Gastrocnemius medialis (tissue), 4 donors: Measurements from ENCODE around the gene NFATC4. TPM values are rescaled to one million over a fixed set of nuclear protein-coding genes. Genes with fewer than 3 reads are reported as not detected.

Experiments used
- ATAC-seq, 2 donors: fragments of 150-250 bp; one replicate each; pipeline ENCODE4 v1.9.1; 2016
- DNase-seq, 2 donors: peaks; one replicate each; pipeline ENCODE4 v3.0.0-alpha.2; 2019
- H3K27ac ChIP-seq, 4 donors: fragments of 200-600 bp; sonication (generic); 1 replicate in 1 of 4; 2 replicates in 3 of 4; pipeline ENCODE4 v1.5.1; 2016 to 2018; ENCODE audit warnings: mild to moderate bottlenecking in 2 of 4, moderate library complexity in 1 of 4
- H3K27me3 ChIP-seq, 3 donors: fragments of 200-600 bp; sonication (generic) in 2 of 3; 1 replicate in 1 of 3; 2 replicates in 2 of 3; pipeline versions ENCODE4 v1.5.1 to v1.6.0; 2016 to 2019; ENCODE audit warnings: mild to moderate bottlenecking in 1 of 3, moderate library complexity in 1 of 3
- H3K36me3 ChIP-seq, 2 donors: fragments of 200-600 bp; sonication (generic) in 1 of 2; one replicate each; pipeline ENCODE4 v1.5.1; 2017 to 2018
- H3K4me1 ChIP-seq, 2 donors: fragments of 200-600 bp; sonication (generic) in 1 of 2; one replicate each; pipeline ENCODE4 v1.5.1; 2016 to 2017; ENCODE audit warnings: mild to moderate bottlenecking in 2 of 2
- H3K4me3 ChIP-seq, 4 donors: fragments of 200-600 bp; sonication (generic) in 3 of 4; 1 replicate in 1 of 4; 2 replicates in 3 of 4; pipeline ENCODE4 v1.5.1; 2016 to 2019; ENCODE audit warnings: mild to moderate bottlenecking in 2 of 4
- H3K9me3 ChIP-seq, 3 donors: fragments of 200-600 bp; sonication (generic) in 2 of 3; 1 replicate in 1 of 3; 2 replicates in 2 of 3; pipeline ENCODE4 v1.5.1; 2016 to 2019
- POLR2A ChIP-seq, 2 donors: fragments of 450-650 bp; IDR thresholded peaks; one replicate each; pipeline ENCODE4 v1.6.1; 2017; ENCODE audit warnings: antibody characterized with exemption in 2 of 2, mild to moderate bottlenecking in 2 of 2, moderate library complexity in 2 of 2
- in situ Hi-C, 4 donors: fragments of 200-750 bp; cut with MboI; loops; one replicate each; pipeline versions ENCODE4 v1.15.0 to v1.8.0; 2017; ENCODE audit warnings: low sequenced_read_pairs in 4 of 4
- intact Hi-C: fragments of 100-400 bp; cut with DNase I; formaldehyde crosslinking; loops from one replicate; pipeline ENCODE4 v1.15.1; 2023; ENCODE audit warnings: low total_unique reads
- total RNA-seq, 4 donors: library from RNA; depleted of rRNA; stranded (reverse); fragments of >200 nt; gene quantifications; one replicate each; pipeline versions ENCODE4 v1.1.0 to v1.2.3, GENCODE V29; 2016
- TF ChIP-seq, protein P1 (sequence below), 5 experiments: fragments of 450-650 bp in 3 of 5; fragments of 200-600 bp in 2 of 5; sonication (generic) in 2 of 5; IDR thresholded peaks in 4 of 5; conservative IDR thresholded peaks in 1 of 5; 1 replicate in 4 of 5; 2 replicates in 1 of 5; pipeline ENCODE4 v1.5.1; 2016 to 2019; ENCODE audit warnings: antibody characterized with exemption in 5 of 5, mild to moderate bottlenecking in 3 of 5, moderate library complexity in 3 of 5

The NFATC4 gene
- total RNA-seq, 4 donors from 2014 or later, result 4.6 to 13.2 (median 7.5) TPM

DNA sequence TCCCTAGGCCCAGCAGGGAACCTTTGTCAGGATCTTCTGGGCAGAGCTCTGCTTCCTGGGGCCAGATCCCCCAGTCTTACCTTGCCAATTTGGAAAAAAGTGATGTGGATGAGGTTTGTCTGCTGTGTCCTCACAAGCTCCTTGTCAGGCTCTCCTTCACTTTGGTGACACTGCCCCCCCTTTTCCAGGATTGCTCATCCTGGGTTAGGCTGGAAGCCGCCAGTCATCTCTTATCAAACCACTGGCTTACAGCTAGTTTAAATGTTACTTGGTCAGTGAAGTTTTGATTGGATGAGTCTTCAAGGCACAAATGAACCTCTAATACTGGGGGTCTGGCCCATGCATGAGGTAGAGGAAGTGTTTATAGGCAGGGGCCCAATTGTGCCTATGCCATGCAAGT lies 46.1 kb downstream of the NFATC4 start:
- ATAC-seq (no peak), DNase-seq (no peak)
- no peak overlapping the region for H3K4me3 ChIP-seq
- no peak for TF ChIP-seq POLR2A (IDR thresholded peaks at IDR 0.05)
- TF ChIP-seq, protein P1, sequence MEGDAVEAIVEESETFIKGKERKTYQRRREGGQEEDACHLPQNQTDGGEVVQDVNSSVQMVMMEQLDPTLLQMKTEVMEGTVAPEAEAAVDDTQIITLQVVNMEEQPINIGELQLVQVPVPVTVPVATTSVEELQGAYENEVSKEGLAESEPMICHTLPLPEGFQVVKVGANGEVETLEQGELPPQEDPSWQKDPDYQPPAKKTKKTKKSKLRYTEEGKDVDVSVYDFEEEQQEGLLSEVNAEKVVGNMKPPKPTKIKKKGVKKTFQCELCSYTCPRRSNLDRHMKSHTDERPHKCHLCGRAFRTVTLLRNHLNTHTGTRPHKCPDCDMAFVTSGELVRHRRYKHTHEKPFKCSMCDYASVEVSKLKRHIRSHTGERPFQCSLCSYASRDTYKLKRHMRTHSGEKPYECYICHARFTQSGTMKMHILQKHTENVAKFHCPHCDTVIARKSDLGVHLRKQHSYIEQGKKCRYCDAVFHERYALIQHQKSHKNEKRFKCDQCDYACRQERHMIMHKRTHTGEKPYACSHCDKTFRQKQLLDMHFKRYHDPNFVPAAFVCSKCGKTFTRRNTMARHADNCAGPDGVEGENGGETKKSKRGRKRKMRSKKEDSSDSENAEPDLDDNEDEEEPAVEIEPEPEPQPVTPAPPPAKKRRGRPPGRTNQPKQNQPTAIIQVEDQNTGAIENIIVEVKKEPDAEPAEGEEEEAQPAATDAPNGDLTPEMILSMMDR (IDR thresholded peaks at IDR 0.05 in 4 of 5, conservative IDR thresholded peaks at IDR 0.05 in 1 of 5), result no peak
- H3K27me3 ChIP-seq, result no peaks in the 10 kb centered on the region
- in situ Hi-C loops, result no loop called here
- H3K4me1 ChIP-seq, result no peaks in the 10 kb centered on the region
- no peaks in the 10 kb centered on the region for H3K9me3 ChIP-seq
- H3K27ac ChIP-seq, result no peak overlapping the region
- intact Hi-C loops, result no loop called here
- no peaks in the 10 kb centered on the region for H3K36me3 ChIP-seq

DNA sequence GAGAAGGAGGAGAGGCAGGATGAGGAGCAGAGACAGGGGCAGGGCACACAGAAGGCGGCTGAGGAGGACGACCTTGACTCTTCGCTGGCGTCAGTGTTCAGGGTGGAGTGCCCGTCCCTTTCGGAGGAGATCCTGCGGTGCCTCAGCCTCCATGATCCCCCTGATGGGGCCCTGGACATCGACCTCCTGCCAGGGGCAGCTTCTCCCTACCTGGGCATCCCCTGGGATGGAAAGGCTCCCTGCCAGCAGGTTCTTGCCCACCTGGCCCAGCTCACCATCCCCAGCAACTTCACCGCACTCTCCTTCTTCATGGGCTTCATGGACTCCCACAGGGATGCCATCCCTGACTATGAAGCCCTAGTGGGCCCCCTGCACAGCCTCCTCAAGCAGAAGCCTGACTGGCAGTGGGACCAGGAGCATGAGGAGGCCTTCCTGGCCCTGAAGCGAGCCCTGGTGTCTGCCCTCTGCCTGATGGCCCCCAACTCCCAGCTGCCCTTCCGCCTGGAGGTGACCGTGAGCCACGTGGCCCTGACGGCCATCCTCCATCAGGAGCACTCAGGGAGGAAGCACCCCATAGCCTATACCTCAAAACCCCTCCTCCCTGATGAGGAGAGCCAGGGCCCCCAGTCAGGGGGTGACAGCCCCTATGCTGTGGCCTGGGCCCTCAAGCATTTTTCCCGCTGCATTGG lies 46.9 kb downstream of the NFATC4 start:
- Histone ChIP-seq H3K27ac (no peak overlapping the region), H3K4me3 (no peak overlapping the region), H3K9me3 (no peaks in the 10 kb centered on the region), H3K27me3 (no peaks in the 10 kb centered on the region), H3K4me1 (no peaks in the 10 kb centered on the region), H3K36me3 (no peaks in the 10 kb centered on the region)
- TF ChIP-seq, protein P1 (IDR thresholded peaks at IDR 0.05 in 4 of 5, conservative IDR thresholded peaks at IDR 0.05 in 1 of 5), result no peak
- TF ChIP-seq POLR2A (IDR thresholded peaks at IDR 0.05), result no peak
- no peak for DNase-seq
- in situ Hi-C loops (no loop called here), intact Hi-C loops (no loop called here)
- ATAC-seq, result no peak

DNA sequence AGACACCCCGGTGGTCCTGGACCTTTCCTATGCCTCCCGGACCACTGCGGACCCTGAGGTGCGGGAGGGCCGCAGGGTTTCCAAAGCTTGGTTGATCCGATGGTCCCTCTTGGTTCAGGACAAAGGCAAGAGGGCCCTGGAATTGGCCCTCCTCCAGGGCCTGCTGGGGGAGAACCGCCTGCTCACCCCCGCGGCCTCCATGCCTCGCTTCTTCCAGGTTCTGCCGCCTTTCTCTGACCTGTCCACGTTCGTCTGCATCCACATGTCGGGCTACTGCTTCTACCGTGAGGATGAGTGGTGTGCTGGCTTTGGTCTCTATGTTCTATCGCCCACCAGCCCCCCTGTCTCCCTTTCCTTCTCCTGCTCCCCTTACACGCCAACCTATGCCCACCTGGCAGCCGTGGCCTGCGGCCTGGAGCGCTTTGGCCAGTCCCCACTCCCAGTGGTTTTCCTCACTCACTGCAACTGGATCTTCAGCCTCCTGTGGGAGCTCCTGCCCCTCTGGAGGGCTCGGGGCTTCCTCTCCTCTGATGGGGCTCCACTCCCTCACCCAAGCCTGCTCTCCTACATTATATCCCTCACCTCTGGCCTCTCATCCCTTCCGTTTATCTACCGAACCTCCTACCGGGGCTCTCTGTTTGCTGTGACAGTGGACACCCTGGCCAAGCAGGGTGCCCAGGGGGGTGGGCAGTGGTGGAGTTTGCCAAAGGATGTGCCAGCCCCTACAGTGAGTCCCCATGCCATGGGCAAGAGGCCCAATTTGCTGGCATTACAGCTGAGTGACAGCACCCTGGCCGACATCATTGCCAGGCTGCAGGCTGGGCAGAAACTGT lies 47.7 kb downstream of the NFATC4 start:
- H3K9me3 ChIP-seq, result no peaks in the 10 kb centered on the region
- no peaks in the 10 kb centered on the region for H3K36me3 ChIP-seq
- intact Hi-C loops (no loop called here), in situ Hi-C loops (no loop called here)
- no peak for ATAC-seq
- no peak overlapping the region for H3K4me3 ChIP-seq
- DNase-seq, result no peak
- no peak for TF ChIP-seq POLR2A (IDR thresholded peaks at IDR 0.05)
- TF ChIP-seq, protein P1 (IDR thresholded peaks at IDR 0.05 in 4 of 5, conservative IDR thresholded peaks at IDR 0.05 in 1 of 5), result no peak
- H3K27ac ChIP-seq, result no peak overlapping the region
- no peaks in the 10 kb centered on the region for H3K4me1 ChIP-seq
- no peaks in the 10 kb centered on the region for H3K27me3 ChIP-seq

DNA sequence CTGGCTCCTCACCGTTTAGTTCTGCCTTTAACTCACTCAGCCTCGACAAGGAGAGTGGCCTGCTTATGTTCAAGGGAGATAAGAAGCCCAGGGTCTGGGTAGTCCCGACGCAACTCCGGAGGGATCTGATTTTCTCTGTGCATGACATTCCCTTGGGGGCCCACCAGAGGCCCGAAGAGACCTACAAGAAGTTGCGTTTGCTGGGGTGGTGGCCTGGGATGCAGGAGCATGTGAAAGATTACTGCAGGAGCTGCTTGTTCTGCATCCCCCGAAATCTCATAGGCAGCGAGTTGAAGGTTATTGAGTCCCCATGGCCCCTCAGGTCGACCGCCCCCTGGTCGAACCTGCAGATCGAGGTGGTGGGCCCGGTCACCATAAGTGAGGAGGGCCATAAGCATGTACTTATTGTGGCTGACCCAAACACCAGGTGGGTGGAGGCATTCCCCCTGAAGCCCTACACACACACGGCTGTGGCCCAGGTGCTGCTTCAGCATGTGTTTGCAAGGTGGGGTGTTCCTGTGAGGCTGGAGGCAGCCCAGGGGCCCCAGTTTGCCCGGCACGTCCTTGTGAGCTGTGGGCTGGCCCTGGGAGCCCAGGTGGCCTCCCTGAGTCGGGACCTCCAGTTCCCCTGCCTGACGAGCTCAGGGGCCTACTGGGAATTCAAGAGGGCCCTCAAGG lies 48.4 kb downstream of the NFATC4 start:
- TF ChIP-seq POLR2A (IDR thresholded peaks at IDR 0.05), result no peak
- TF ChIP-seq, protein P1 (IDR thresholded peaks at IDR 0.05 in 4 of 5, conservative IDR thresholded peaks at IDR 0.05 in 1 of 5), result no peak
- in situ Hi-C loops (no loop called here), intact Hi-C loops (no loop called here)
- Histone ChIP-seq H3K27me3 (no peaks in the 10 kb centered on the region), H3K27ac (no peak overlapping the region), H3K4me3 (no peak overlapping the region), H3K4me1 (no peaks in the 10 kb centered on the region), H3K36me3 (no peaks in the 10 kb centered on the region), H3K9me3 (no peaks in the 10 kb centered on the region)
- no peak for DNase-seq
- no peak for ATAC-seq
